GM18502 (cell line): ENCODE results near the gene ABLIM1.

Experiments
- ATAC-seq: cut with Tn5 transposase; IDR thresholded peaks from one replicate; pipeline ENCODE4 v1.9.1; 2021; ENCODE audit warnings: mild to moderate bottlenecking; ENCODE audit not compliant: unreplicated experiment, poor library complexity

Gene ABLIM1

DNA sequence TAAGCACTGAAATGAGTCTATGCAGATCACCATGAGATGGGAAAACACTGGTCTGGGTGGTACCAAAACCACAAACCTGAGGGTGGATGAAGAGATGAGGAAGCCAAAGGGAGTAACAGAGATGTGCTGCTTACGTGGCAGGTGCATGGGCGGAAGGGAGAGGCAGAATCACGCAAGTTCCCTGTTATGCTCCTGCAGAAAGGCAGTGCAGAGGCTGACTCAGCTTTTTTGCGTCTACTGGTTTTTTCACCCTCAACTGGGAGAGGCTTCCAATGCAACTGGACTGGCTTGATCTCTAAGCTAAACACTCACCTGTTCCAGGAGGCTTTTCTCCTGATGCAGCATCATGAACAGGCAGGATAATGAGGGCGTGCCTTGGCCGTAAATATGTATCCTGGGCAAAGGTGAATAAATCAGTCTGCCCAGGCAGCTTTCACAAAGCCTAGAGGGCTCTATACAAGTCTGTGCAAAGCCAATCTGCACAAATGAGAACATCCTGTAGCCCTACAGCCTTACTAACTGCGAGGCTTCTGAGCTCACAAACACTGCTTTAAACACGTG lies 158.4 kb downstream of the ABLIM1 start:
- peak; percentile 21 for ATAC-seq

DNA sequence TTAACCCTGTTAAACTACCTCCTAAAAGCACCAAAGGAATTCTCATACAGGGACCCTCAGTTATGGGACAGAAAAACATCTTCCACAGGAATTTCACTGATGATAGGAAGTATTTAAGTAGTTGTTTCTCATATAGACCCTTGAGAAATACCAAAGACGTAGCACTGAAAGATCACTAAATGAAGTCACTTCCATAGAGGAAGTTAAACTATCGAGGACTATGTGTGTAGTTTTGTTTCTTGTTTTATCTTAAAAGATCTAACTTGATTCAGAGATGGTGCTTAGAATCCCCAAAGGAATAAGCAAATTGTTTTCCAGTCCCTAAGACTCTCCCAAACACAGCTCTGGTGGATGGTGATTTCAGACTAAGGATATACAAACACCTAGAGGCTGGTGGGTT lies 159.0 kb downstream of the ABLIM1 start:
- ATAC-seq = peak; percentile 27

DNA sequence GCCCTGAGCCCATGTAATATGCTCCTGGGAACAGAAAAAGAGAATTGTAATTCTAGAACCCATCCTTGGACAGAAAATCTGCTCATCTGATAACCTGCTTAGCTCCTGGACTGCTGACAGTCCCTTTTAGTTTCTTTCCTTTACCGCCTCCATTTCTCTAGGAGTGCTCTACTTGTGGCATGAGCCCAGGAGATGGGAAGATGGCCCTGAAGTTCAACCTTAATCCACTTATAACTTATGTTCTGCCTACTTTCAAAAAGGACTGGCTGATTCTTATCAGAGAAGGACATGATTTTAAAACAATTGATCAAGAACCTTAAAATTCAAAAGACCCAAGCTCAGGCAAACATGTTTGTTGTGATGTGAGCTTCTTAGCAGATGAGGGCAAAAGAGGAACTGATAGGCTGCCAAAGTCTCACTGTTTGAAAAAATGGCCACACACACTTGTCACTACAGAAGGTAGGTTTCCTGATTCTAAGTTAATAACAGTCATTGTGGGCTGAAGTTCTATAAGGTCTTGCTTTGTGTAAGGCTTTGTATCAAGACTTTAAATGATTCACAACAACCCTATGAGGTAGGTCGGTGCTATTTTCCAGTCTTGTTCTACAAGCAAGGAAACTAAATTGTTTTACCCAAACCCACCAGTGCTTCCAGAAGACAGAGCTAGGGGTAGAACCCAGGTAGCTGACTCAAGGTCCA lies 159.5 kb downstream of the ABLIM1 start:
- ATAC-seq = peak; percentile 68

DNA sequence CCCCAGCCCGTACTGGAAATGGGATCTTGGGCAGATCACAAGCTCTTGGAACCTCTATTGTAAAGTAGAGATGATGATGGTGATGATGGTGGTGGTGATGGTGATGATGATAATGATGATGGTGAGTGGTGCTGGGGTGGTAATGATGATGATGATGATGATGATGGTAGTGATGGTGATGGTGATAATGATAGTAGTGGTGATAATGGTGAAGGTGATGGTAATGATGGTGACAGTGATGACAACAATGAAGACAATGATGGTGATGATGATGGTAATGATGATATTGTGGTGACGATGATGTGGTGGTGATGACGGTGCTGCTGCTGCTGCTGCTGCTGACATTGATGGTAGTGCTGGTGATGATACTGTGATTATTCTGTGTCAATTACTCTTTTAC lies 162.8 kb downstream of the ABLIM1 start:
- ATAC-seq = no peak

DNA sequence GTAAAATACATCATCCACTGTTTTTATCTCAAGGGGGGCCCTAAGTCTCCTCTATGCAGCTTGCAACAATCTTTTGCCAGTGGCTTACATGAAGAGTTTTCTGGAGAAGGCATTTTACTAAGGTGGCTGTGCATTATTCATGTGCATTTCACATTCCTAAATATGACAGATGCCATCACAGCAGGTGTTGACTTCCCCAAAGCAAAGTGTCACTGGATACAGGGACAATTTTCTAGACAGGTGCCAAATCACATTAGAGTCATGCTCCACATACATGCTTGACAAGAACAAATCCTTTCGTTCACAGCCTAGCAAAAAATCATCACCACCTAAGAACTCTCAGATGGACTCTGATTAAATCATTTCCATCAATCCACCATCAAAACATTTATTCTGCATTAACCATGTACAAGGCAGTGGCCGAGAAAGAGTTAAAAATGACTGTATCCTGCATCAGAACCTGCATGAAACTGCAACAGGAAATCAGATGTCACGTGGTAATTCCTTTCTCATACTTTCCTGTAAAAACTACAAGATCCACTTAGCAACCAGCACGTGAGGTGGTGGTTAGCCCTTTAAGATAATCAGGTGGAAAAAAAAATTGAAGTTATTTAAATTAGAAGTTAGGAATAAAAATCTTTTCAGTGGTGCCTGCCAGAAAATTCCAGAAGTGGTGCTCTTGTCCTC lies 165.6 kb downstream of the ABLIM1 start:
- ATAC-seq = no peak

DNA sequence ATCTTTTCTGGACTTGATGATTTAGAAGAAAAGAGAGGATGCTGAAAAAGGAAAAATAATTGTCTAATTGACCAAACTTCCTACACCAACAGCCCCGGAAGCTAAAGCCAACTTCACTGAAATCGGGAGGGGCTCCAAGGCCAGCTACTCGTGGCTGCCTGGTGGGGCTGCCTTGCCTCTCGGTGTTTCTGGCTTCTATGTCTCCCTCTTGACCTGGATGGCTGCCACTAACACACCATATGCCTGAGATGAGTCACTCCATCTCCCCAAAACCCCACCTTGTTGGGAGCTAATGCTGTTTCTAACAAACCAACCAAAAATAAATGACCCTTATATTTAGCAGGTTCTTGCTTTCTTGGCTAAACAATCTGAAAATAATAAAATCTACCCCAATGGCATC lies 166.1 kb downstream of the ABLIM1 start:
- ATAC-seq = no peak

DNA sequence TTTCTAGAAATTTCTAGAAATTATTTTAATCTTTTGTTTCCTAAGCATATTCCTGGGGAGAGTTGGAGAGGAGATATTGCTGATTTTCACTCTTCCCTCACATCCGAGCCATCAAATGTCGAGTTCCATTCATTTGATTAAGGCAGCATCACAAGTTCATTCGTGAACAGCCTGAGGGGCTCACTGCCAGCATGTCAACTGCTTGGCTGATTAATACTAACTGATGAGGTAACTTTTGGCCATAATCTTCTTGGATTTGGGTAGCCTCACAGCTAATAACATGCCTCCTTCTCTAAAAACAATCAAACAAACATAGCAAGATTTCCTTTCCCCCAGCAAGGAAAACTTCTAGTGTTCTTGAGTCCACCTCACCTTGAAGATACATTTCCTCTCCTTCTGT lies 166.7 kb downstream of the ABLIM1 start:
- no peak for ATAC-seq

DNA sequence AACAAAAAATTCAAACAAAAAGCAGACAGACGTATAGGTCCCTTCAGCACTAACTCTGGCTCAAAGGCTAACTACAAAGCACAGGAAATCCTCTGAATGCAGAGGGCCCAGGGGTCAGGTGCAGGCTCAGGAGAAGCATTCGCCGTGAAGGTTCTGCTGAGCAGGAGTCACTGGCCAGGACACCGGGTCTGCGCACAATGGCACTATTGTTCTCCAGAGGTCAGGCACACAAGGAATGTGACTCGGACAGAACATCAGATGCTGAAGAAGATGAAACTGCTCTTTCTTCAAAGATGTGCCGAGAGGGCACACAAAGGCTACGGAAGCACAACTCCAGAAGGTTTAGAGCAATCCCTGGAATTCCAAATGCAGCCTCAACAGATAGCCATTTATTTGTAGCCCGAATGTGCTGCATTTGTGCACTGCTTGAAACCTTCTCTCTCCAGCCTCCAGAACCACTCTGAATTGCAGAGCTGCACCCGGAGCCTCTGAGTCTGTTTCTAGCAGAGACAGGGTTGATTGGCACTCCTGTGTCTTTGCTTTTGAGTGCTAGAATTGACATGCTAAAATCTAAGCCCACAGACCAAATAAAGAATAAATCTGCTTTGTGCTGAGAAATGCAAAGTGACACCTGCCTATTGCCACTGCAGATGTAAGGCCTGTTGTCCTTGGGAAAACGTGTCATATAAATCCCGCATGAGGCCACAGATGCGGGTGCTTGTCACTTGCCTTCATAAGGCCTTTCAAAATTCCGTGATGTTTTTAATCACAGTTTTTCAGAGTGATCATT lies 168.4 kb downstream of the ABLIM1 start:
- ATAC-seq = no peak

DNA sequence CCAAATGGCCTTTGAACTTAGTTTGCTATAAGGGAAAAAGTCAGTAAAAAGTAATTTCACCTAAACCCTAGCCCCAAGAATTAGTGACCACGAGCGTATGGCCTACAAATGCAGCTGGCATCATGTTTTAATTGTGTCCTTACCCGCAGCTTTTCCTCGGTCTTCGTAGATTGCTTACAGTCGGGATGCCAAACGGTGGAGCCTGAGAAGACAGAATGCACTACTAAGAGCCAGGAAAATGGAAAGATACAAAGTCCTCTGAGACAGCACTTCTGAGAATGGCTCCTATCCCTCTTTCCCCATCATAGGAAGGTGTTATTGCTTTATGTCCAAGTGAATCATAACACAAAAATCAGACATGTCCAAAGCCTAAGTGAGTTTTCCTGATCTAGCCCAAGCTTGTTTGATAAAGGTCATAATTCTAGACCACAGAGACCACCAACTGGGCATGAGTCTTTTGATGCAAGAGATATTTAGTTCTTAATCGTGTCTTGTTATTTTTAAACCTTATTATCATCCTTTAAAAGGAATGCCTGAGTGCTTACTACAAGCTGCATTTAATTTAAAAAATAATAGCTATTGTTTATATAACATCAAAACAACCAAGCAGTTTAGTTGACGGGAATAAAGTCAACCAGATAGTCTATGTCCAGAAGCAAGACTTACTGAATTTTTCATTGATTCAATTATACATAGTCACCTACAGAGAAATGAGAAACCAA lies 170.1 kb downstream of the ABLIM1 start:
- ATAC-seq = no peak

DNA sequence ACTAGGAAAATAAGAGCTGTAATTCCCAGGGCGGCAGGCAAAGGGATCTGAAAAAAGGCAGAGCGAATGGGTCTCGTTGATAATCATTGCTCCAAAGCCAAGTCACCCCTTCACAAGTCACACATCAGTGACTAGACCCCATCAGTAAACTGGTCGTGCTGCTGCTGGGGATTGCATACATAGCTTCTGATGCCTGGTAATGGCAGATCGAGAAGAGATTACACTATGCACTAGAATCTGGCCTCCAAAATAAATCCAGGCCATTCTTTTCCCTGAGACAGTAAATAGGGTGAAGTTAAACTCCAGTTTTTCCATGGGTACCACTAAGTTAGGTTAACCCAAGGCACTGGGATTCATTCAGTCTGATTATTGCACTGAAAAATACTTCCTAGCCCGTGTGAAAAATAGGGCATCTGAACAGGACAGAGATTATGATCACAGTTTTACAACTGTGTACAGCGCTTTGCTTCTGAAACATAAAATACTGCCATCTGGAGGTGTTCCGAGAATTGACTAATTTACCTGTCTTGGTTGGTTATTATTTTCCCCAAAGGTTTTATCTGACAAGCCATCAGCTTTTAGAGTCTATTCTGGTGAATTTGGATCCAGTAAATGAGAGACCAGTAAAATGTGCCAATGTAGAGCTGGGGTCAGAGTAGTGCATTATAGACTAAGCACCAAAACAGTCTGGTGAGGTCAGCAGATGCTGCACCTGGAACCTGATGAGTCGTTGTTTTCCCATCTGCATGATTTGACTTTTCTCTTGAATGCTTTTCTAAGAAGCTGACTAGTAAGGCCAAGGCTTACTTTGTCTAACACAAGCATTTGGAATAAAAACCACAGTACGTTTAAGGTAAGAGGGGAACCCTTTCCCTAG lies 170.9 kb downstream of the ABLIM1 start:
- ATAC-seq = no peak

DNA sequence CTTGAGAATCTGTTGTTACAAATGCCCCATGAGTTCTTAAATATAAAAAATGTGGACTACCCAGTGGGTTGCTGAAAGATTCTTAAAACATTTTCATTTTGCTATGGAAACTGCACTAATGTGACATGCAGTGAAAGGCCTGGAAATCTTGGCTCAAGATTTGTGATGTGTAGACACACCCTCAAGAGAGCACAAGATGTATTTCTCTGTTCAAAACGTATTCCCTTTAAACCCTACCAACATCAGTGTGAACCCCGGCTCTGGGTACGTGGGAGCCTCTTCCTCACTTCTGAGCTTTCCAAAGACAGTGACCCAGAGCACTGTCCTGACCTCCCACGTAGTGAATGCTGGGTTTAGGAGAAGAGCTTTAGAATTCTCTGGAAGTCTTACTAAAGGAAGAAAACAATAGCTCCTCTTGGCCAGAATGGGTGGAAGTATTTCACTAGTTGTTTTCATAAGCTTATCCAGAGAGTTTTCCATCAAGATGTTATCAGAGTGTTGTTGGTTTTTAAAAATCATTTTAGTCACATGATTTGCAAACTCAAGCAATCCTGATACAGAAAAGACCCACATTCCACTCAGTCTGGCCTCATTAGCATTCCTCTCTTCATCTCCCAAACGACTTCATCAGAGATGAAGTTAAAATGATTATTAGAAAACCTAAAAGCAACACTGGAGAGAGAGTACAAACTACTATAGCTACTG lies 172.2 kb downstream of the ABLIM1 start:
- no peak for ATAC-seq

DNA sequence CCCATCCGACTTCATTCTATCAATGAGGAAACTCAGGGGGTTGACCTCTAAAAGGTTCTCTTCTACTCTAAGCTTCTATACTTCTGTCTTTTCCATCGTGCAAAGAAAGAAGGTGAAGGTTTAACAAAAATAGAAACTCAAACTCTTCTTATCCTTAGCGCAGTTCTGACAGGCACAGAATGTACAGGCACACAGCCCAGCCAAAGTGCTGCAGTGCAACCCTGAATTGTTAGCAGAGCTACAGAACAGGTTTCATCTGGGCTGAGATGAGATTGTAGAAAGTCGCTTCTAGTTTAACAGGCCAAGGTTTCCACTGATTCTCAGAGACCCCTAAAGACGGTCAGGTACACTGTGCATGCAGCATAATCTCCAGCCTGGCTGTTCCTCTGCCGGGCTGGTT lies 174.5 kb downstream of the ABLIM1 start:
- no peak for ATAC-seq

DNA sequence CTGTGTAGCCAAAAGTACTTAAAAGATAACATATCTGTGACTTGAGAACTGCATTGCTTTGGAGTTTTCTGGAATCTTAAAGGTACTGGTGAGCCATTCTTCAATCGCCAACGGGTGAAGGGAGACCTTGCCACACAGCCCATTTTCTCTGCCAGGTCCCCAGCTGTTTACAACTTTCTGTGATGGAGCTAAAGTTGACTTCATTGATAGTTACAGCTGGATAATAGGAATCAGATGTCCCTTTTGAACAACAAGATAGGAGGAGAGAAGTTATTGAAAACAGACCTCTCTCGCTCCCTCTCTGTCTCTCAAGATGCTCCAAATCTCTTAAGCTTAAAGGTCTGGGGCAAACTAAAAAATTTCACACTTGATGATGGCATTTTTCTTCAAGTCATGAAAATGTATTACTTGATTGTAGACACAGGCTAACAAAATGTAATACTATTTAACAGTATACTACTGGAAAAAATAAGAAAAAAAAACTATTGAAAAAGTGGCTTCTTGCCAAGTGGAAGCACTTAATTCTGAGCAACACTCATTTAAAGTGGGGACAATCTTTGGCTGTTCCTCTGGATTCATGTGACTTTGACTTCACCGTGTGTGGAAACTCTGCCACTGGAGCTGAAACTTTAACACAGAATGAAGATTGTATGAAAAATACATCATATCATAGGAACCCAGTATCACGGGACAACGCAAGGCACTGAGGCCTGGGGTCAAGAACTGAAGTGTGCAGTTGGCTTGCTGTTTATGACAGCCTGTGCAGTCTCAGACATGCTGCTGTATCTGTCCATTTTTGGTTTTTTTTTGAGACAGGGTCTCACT lies 175.4 kb downstream of the ABLIM1 start:
- ATAC-seq = no peak

DNA sequence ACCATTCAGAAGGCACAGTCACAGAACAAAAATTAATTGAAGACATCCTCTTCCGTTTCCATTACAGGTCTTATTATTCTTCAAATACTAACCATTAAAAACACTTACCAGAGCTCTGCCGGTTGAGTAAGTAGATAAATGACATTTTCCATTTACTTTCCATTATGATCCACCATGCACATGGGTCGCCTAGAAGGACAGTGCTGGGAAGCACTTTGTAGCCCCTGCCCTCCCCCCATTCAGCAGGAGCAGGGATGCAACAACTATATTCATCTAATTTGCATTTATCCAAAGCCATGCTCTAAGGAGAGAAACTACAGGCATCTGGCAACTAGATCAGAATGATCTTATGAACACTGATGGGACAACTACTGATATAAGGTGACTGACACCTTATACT lies 177.0 kb downstream of the ABLIM1 start:
- no peak for ATAC-seq

DNA sequence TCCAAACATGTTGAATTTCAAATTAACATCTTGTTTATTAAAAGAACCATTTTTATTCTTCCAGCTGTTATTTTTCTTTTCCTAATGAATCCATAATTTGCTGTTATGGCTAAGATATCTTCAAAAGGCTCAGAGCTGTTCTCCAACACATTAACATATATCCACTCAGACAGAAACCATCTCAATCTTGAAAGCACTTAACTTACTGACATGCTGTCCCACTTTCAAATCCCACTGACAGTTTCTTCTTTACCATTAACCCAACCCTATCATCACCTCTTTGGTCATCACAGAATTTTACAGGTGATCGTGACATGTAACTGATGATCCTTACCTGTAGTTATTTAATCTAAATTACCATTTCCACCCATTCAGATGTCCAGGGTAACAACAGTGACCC lies 178.2 kb downstream of the ABLIM1 start:
- ATAC-seq = no peak

DNA sequence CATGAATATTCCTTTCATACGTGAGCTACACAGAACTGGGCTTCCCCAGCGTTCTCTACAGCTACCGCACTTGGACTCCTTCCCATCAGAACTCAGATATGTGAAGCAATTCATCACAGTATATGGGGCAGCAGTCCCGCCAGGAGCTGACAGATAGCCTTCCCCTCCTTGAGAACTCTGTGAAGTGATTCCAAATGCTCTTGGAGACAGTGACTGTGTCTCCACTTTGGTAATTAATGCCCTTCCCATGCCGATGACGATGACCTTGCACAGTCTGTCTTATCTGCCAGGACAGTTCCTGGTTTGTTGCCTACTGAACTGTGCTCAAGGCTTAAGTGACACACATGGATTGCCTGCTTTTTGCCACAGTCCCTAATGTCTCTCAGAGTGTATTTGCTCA lies 178.8 kb downstream of the ABLIM1 start:
- no peak for ATAC-seq

DNA sequence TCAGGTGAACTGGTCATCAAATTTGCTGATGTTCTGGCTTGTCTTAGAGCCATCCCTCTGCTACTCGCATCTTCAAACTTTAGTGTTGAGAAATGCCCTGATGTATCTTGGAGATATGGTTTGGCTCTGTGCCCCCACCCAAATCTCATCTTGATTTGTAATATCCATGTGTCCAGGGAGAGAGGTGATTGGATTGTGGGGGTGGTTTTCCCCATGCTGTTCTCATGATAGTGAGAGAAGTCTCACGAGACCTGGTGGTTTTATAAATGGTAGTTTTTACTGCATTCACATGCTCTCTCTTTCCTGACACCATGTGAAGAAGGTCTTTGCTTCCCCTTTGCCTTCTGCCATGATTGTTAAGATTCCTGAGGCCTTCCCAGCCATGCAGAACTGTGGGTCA lies 179.8 kb downstream of the ABLIM1 start:
- no peak for ATAC-seq

DNA sequence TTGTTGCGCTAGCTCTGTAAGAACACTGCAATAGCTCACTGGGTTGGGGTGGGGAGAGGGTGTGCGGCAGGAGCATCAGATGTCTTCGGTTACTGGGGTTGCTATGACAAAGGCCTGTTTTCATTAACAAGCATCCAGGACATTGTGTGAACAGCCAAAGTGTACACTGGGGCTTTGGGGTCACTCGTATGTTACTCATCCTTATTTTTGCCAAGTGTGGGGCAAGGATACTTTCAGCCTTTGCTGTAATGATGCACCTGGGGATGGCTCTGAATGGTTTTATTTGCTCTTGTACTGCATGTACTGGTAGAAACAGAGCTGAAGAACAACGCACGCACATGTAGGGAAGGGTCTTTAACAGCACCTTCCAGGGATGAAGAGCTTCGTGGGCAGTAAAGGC lies 180.8 kb downstream of the ABLIM1 start:
- no peak for ATAC-seq
